Colonic mucosa (tissue), 4 donors: ENCODE measurements around the gene HOXC9. TPM values are rescaled to one million over a fixed set of nuclear protein-coding genes. Genes with fewer than 3 reads are reported as not detected.

Source experiments
- DNase-seq: peaks from one replicate; pipeline ENCODE4 v3.0.0-alpha.2; 2020
- H3K27ac ChIP-seq: fragments of 200-600 bp; one replicate; pipeline ENCODE4 v1.8.0; 2021
- H3K27me3 ChIP-seq: fragments of 200-600 bp; one replicate; pipeline ENCODE4 v1.8.0; 2021
- H3K36me3 ChIP-seq: fragments of 200-600 bp; one replicate; pipeline ENCODE4 v1.8.0; 2021
- H3K4me1 ChIP-seq: fragments of 200-600 bp; one replicate; pipeline ENCODE4 v1.8.0; 2021; ENCODE audit warnings: mild to moderate bottlenecking
- H3K4me3 ChIP-seq: fragments of 200-600 bp; one replicate; pipeline ENCODE4 v1.8.0; 2021
- H3K9ac ChIP-seq, 2 donors: one replicate each; pipeline ENCODE4 v1.7.0; 2013; ENCODE audit warnings: control low read depth in 2 of 2, low read depth in 2 of 2, low read length in 2 of 2
- H3K9me3 ChIP-seq: fragments of 200-600 bp; one replicate; pipeline ENCODE4 v1.8.0; 2021
- CTCF ChIP-seq: fragments of 200-600 bp; IDR thresholded peaks from one replicate; pipeline ENCODE4 v1.8.0; 2022; ENCODE audit warnings: antibody characterized with exemption, mild to moderate bottlenecking
- intact Hi-C: fragments of 100-400 bp; cut with DNase I; formaldehyde crosslinking; loops from one replicate; pipeline ENCODE4 v1.14.1; 2022
- total RNA-seq, 2 donors: library from RNA; stranded (reverse); fragmentation: NEBNext Ultra II Directional in 1 of 2; extraction: Animal tissue kit (Norgen Biotek cat#: 25700) in 1 of 2; gene quantifications; one replicate each; pipeline ENCODE4 v1.2.1, GENCODE V29; 2021
- donor health status: healthy.
- donor health status: DM: no; HTN: no; CAD: no.
- donor health status: DM: no; HTN: no; CAD: no.

Gene HOXC9
- total RNA-seq, 2 donors from 2014 or later: not detected

DNA sequence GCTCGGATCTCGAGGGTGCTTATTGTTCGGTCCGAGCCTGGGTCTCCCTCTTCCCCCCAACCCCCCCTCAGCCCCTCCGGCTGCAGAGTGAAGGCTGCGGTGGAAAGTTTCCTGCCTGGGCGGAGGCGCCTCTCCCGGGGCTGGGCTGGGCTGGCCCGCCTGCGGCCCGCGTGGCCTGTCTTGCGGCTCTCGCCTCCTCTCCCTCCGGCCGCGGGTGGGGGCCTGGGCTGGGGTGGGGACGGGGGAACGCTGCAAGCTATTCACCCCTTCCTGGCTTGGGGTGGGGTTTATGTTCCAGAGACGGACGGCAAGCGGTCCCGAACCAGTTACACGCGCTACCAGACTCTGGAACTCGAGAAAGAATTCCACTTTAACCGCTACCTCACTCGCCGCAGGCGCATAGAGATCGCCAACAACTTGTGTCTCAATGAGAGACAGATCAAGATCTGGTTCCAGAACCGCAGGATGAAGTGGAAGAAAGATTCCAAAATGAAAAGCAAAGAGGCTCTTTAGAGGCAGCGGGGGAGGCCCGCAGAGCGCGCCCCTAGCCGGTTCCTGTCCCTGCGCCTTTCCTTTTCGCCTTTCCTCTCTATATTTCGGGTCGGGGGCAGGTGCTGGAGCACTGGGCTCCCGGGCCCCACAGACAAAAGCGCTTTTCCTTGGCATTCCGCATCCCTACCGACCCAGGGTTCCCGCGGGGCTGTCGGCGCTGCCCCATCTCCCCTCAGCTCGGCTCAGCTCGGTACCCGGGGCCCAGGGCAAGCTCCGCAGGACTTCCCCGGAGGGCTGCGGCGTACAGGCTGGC is 34.2 kb downstream of the HOXC9 start:
- no peak overlapping the region for H3K4me3 ChIP-seq
- no peaks in the 10 kb centered on the region for H3K36me3 ChIP-seq
- no peak for DNase-seq
- intact Hi-C loops: loop anchor here (5.0 kb wide), 1 partner anchor 158 kb away; no protein-coding TSS in a partner anchor
- no peak overlapping the region for H3K27ac ChIP-seq
- no peaks in the 10 kb centered on the region for H3K9me3 ChIP-seq
- H3K27me3 ChIP-seq: peaks cover 95% of the 10 kb centered on the region
- H3K9ac ChIP-seq: no peak overlapping the region
- H3K4me1 ChIP-seq: no peaks in the 10 kb centered on the region
- TF ChIP-seq CTCF: no peak

DNA sequence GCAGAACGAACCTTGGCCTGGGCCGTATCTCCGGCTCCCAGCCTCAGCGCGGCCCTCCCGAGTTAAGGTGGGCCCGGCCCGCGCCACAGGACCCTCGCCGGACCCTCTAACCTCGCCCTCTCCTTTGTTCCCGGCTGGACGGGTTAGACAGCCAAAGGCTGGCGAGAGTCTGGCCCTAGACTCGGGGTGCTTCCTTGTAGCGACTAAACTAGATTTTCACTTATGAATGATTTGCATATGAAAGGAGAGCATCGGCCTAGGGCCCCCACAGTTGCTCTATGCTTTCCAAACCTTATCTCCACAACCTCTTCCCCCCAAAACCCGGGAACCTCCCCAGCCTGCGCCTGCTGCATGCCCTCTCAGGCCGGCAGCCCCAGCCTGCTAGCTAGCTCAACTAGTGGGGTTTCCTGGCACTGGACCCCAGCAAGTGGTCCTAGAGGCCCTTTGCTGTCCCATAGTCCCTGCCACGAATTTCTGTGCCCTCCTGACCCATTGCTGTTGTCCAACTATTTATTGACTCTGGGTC is 34.9 kb downstream of the HOXC9 start:
- Histone ChIP-seq H3K9me3 (no peaks in the 10 kb centered on the region), H3K36me3 (no peaks in the 10 kb centered on the region), H3K27ac (no peak overlapping the region), H3K4me1 (no peaks in the 10 kb centered on the region), H3K27me3 (peaks cover 96% of the 10 kb centered on the region), H3K9ac (no peak overlapping the region), H3K4me3 (no peak overlapping the region)
- no peak for DNase-seq
- TF ChIP-seq CTCF: no peak
- intact Hi-C loops: loop anchor here (5.0 kb wide), 1 partner anchor 157 kb away; no protein-coding TSS in a partner anchor

DNA sequence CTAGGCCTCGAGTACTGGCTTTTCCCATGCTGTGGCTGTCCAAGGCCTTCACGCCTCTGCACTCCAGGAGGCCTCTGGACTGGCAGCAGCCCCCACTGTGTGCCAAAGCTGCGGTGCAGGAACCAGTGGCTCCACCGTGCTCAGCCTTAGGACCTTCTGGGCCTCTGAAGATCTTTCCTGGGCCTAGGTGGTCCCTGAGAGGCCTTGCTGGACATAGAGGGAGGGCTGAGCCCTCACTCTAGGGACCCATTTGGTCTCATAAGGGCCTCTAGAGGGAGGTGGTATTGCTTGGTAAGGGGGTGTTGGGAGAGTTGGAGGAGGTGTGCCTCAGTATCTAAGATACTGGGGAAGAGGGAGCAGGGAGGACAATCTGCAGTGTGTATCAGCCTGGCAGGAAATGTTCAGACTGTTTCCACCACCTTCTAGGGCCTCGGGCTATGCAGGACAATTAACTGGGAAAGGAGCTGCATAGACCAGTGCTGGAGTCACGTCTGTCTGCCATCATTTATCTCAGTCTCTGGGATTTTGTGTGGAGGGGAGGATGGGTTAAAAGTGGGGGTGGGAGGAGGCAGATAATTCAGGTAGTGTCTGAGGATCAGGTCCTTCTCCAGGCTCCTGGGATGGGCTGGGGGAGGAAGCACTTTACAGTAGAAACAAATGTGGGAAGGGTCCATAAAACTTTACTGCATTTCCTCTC is 35.8 kb downstream of the HOXC9 start:
- TF ChIP-seq CTCF: no peak
- Histone ChIP-seq H3K27me3 (peaks cover 96% of the 10 kb centered on the region), H3K4me1 (no peaks in the 10 kb centered on the region), H3K9ac (no peak overlapping the region), H3K27ac (no peak overlapping the region), H3K4me3 (no peak overlapping the region), H3K36me3 (no peaks in the 10 kb centered on the region), H3K9me3 (no peaks in the 10 kb centered on the region)
- intact Hi-C loops: no loop called here
- DNase-seq: no peak

DNA sequence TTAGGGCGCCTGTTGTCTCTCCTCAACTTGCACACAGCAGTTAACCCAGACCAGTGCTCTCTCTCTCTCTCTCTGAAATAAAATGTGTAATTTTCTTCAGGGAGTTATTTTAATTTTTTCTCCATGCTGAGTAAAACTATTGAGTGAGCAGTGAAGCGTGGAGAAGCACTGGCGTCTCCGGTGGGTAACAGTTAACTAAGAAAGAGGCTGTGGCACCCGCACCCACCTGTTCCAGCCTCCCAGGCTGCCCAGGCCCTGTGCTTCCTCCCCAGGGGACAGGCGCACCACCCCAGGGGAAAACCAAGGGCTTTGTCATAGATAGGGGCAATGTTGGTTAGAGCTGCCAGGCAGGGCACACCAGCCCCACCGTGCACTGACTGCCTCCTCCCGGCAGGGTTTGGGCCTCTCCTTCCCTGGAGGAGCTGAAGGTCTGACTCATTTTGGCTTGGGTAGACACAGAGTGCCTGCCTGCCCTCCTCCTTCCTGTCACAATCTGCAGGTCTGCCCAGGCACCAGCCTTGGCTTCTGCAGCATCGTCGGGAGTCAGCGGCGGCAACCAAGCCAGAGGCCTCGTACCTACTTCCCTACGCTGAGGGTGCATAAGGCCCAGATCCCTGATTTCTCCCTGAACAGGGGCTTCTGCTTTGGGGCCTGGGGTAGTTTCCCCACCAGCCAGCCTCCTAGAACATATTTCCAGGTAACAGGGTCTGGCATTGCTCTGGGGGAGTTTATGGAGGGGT is 36.8 kb downstream of the HOXC9 start:
- Histone ChIP-seq H3K4me3 (no peak overlapping the region), H3K27me3 (peaks cover 95% of the 10 kb centered on the region), H3K27ac (no peak overlapping the region), H3K36me3 (no peaks in the 10 kb centered on the region), H3K9me3 (no peaks in the 10 kb centered on the region), H3K4me1 (no peaks in the 10 kb centered on the region), H3K9ac (no peak overlapping the region)
- no peak for TF ChIP-seq CTCF
- intact Hi-C loops: no loop called here
- DNase-seq: no peak
